H9 (cell line): Measurements from ENCODE around the gene CDH23. TPM values are rescaled to one million over a fixed set of nuclear protein-coding genes. Genes with fewer than 3 reads are reported as not detected.

Experiments
- DNase-seq: peaks from one replicate; pipeline ENCODE4 v3.0.0-alpha.2; 2017
- H2AFZ ChIP-seq: one replicate; pipeline ENCODE4 v1.6.1; 2013; ENCODE audit warnings: mild to moderate bottlenecking, low read length, control low read depth, moderate library complexity
- H2AK5ac ChIP-seq: 2 replicates; pipeline ENCODE4 v1.6.1; 2013; ENCODE audit warnings: low read length, control low read depth, mixed read lengths; ENCODE audit not compliant: insufficient read length
- H2BK120ac ChIP-seq: one replicate; pipeline ENCODE4 v1.6.1; 2013; ENCODE audit warnings: low read depth, mild to moderate bottlenecking, low read length, control low read depth, inconsistent platforms; ENCODE audit not compliant: poor library complexity, severe bottlenecking
- H2BK12ac ChIP-seq: 2 replicates; pipeline ENCODE4 v1.6.1; 2013; ENCODE audit warnings: low read length, control low read depth, mixed read lengths, low read depth; ENCODE audit not compliant: insufficient read length
- H2BK15ac ChIP-seq: 2 replicates; pipeline ENCODE4 v1.6.1; 2013; ENCODE audit warnings: low read depth, low read length, control low read depth
- H2BK20ac ChIP-seq: one replicate; pipeline ENCODE4 v1.6.1; 2013; ENCODE audit warnings: low read depth, mild to moderate bottlenecking, low read length, control low read depth, inconsistent platforms; ENCODE audit not compliant: poor library complexity, severe bottlenecking
- H2BK5ac ChIP-seq: 2 replicates; pipeline ENCODE4 v1.6.1; 2013; ENCODE audit warnings: low read length, control low read depth, mixed read lengths; ENCODE audit not compliant: insufficient read length
- H3K14ac ChIP-seq: 2 replicates; pipeline ENCODE4 v1.6.1; 2013; ENCODE audit warnings: low read length, control low read depth; ENCODE audit not compliant: insufficient read depth
- H3K18ac ChIP-seq: 2 replicates; pipeline ENCODE4 v1.6.1; 2013; ENCODE audit warnings: low read depth, mild to moderate bottlenecking, mixed read lengths, low read length, control low read depth; ENCODE audit not compliant: insufficient read length
- H3K23ac ChIP-seq: 2 replicates; pipeline ENCODE4 v1.6.1; 2013; ENCODE audit warnings: low read length, control low read depth, mixed read lengths, low read depth; ENCODE audit not compliant: insufficient read length
- H3K23me2 ChIP-seq: 2 replicates; pipeline ENCODE4 v1.6.1; 2013; ENCODE audit warnings: low read depth, mild to moderate bottlenecking, mixed read lengths, low read length, control low read depth; ENCODE audit not compliant: insufficient read length, poor library complexity, severe bottlenecking
- H3K27ac ChIP-seq: 2 replicates; pipeline ENCODE4 v1.5.1; 2013; ENCODE audit warnings: low read length, control low read depth, mixed read lengths, low read depth; ENCODE audit not compliant: insufficient read length
- H3K27me3 ChIP-seq: 2 replicates; pipeline ENCODE4 v1.6.1; 2013; ENCODE audit warnings: low read length, control low read depth, inconsistent platforms; ENCODE audit not compliant: insufficient read depth
- H3K4ac ChIP-seq: 2 replicates; pipeline ENCODE4 v1.6.1; 2013; ENCODE audit warnings: low read depth, mild to moderate bottlenecking, control low read depth, inconsistent platforms, low read length, moderate library complexity
- H3K4me1 ChIP-seq: 2 replicates; pipeline ENCODE4 v1.6.1; 2013; ENCODE audit warnings: low read length, control low read depth, inconsistent platforms; ENCODE audit not compliant: insufficient read depth
- H3K4me2 ChIP-seq: 2 replicates; pipeline ENCODE4 v1.6.1; 2013; ENCODE audit warnings: low read length, control low read depth, mixed read lengths; ENCODE audit not compliant: insufficient read length, insufficient read depth
- H3K56ac ChIP-seq: 2 replicates; pipeline ENCODE4 v1.6.1; 2013; ENCODE audit warnings: low read depth, mild to moderate bottlenecking, mixed read lengths, low read length, control low read depth; ENCODE audit not compliant: insufficient read length
- H3K79me1 ChIP-seq: 2 replicates; pipeline ENCODE4 v1.6.1; 2013; ENCODE audit warnings: low read depth, mild to moderate bottlenecking, moderate library complexity, low read length, control low read depth, inconsistent platforms; ENCODE audit not compliant: insufficient read depth, poor library complexity, severe bottlenecking
- H3K79me2 ChIP-seq: 2 replicates; pipeline ENCODE4 v1.6.1; 2013; ENCODE audit warnings: low read length, control low read depth, inconsistent platforms; ENCODE audit not compliant: insufficient read depth
- H3K9ac ChIP-seq: 2 replicates; pipeline ENCODE4 v1.6.1; 2013; ENCODE audit warnings: low read length, control low read depth, mixed read lengths; ENCODE audit not compliant: insufficient read length; ENCODE audit errors: extremely low read depth
- H3K9me3 ChIP-seq: one replicate; pipeline ENCODE4 v1.6.1; 2013; ENCODE audit warnings: low read depth, low read length, inconsistent platforms; ENCODE audit not compliant: control insufficient read depth
- H3T11ph ChIP-seq: one replicate; pipeline ENCODE4 v1.6.1; 2013; ENCODE audit warnings: mild to moderate bottlenecking, low read length, control low read depth, inconsistent platforms
- H4K20me1 ChIP-seq: one replicate; pipeline ENCODE4 v1.6.1; 2013; ENCODE audit not compliant: control insufficient read depth, insufficient read length, insufficient read depth
- H4K5ac ChIP-seq: 2 replicates; pipeline ENCODE4 v1.6.1; 2013; ENCODE audit warnings: low read depth, mild to moderate bottlenecking, mixed read lengths, low read length, control low read depth; ENCODE audit not compliant: insufficient read length
- H4K8ac ChIP-seq: replicated peaks from 2 replicates; pipeline ENCODE4 v1.6.1; 2013; ENCODE audit warnings: low read length, control low read depth, mixed read lengths, low read depth; ENCODE audit not compliant: insufficient read length
- H4K91ac ChIP-seq: 2 replicates; pipeline ENCODE4 v1.6.1; 2013; ENCODE audit warnings: low read depth, mild to moderate bottlenecking, moderate library complexity, mixed read lengths, low read length, control low read depth; ENCODE audit not compliant: insufficient read length
- H3K27ac Mint-ChIP-seq, 3 experiments: 2 replicates in 2 of 3; 3 replicates in 1 of 3; pipeline ENCODE4 v1.8.0; 2020 to 2021; ENCODE audit warnings: mixed read lengths in 3 of 3, mild to moderate bottlenecking in 1 of 3, moderate library complexity in 1 of 3
- H3K27me3 Mint-ChIP-seq: 2 replicates; pipeline ENCODE4 v1.8.0; 2021; ENCODE audit warnings: low read depth, mild to moderate bottlenecking, moderate library complexity, mixed read lengths
- H3K36me3 Mint-ChIP-seq, 3 experiments: 2 replicates in 2 of 3; 3 replicates in 1 of 3; pipeline ENCODE4 v1.8.0; 2020 to 2021; ENCODE audit warnings: low read depth in 3 of 3, mixed read lengths in 3 of 3; ENCODE audit not compliant: insufficient read depth in 1 of 3
- H3K4me1 Mint-ChIP-seq, 2 experiments: 2 replicates each; pipeline ENCODE4 v1.8.0; 2020; ENCODE audit warnings: mixed read lengths in 2 of 2
- H3K4me3 Mint-ChIP-seq, 2 experiments: 2 replicates in 1 of 2; 3 replicates in 1 of 2; pipeline ENCODE4 v1.8.0; 2020 to 2021; ENCODE audit warnings: mild to moderate bottlenecking in 2 of 2, mixed read lengths in 2 of 2, moderate library complexity in 1 of 2
- H3K9me3 Mint-ChIP-seq, 2 experiments: 2 replicates in 1 of 2; 3 replicates in 1 of 2; pipeline ENCODE4 v1.8.0; 2020; ENCODE audit warnings: mild to moderate bottlenecking in 2 of 2, mixed read lengths in 2 of 2, moderate library complexity in 1 of 2
- WGBS: extraction: QIAGEN DNeasy Blood & Tissue Kit; methylation state at CpG from one replicate; pipeline ENCODE4 v1.1.7; 2013; ENCODE audit warnings: missing lambda C conversion rate, low lambda C conversion rate, mixed read lengths; ENCODE audit not compliant: insufficient read length; ENCODE audit errors: extremely low coverage; 5-methylcytosine and 5-hydroxymethylcytosine counted together
- total RNA-seq: library from RNA; stranded (reverse); gene quantifications from 2 replicates; pipeline ENCODE4 v1.2.1, GENCODE V29; 2021
- TF ChIP-seq, protein P1 (sequence below): fragments of 200-600 bp; sonication (generic); conservative IDR thresholded peaks from 3 replicates; pipeline ENCODE4 v1.8.0; 2021; ENCODE audit warnings: antibody characterized with exemption, mild to moderate bottlenecking

The CDH23 gene
- total RNA-seq, 1 experiment from 2014 or later, result 2.1 TPM

DNA sequence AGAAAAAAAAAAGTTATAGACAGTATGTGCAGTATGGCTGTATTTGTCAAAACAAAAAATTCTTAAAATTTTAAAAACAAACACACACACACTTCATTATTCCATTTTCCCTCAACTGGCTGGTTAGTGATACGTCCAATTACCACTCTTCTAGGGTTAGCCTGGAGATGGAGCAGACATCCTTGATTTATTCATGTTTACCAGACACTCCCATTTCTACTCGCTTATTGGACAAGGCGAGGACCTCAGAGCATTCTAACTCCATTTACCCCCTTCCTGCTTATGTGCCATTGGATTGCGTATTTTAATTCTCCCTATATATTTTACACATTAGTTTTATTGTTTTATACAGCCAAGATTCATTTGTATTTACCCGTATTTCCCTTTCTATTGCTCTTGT is 8.5 kb upstream of the CDH23 start:
- Histone ChIP-seq H2BK120ac (no peak overlapping the region), H4K20me1 (no peaks in the 10 kb centered on the region), H2AK5ac (no peak overlapping the region), H3K4me1 (no peaks in the 10 kb centered on the region), H4K8ac (no peak overlapping the region), H3K9me3 (no peaks in the 10 kb centered on the region), H3K4me2 (no peak overlapping the region), H3K23me2 (no peaks in the 10 kb centered on the region), H3K4ac (no peak overlapping the region), H3K56ac (no peak overlapping the region), H3K14ac (no peak overlapping the region), H2BK20ac (no peak overlapping the region), H4K5ac (no peak overlapping the region), H3K18ac (no peak overlapping the region), H4K91ac (no peak overlapping the region), H3K9ac (no peak overlapping the region), H3K27ac (no peak overlapping the region), H3T11ph (no peak overlapping the region), H2BK12ac (no peak overlapping the region), H2BK5ac (no peak overlapping the region), H3K27me3 (no peaks in the 10 kb centered on the region), H3K79me1 (no peaks in the 10 kb centered on the region), H2BK15ac (no peak overlapping the region), H3K23ac (no peak overlapping the region), H2AFZ (no peak overlapping the region), H3K79me2 (no peaks in the 10 kb centered on the region)
- WGBS, result no CpG with 5 or more reads among the region's 5 CpGs
- H3K4me3 Mint-ChIP-seq, result no peak overlapping the region
- no peak overlapping the region for H3K27ac Mint-ChIP-seq
- H3K9me3 Mint-ChIP-seq, result no peaks in the 10 kb centered on the region
- no peaks in the 10 kb centered on the region for H3K36me3 Mint-ChIP-seq
- H3K4me1 Mint-ChIP-seq, result peaks cover 5 to 9% of the 10 kb centered on the region in 2 experiments
- peaks cover 42% of the 10 kb centered on the region for H3K27me3 Mint-ChIP-seq
- DNase-seq, result no peak
- TF ChIP-seq, protein P1, sequence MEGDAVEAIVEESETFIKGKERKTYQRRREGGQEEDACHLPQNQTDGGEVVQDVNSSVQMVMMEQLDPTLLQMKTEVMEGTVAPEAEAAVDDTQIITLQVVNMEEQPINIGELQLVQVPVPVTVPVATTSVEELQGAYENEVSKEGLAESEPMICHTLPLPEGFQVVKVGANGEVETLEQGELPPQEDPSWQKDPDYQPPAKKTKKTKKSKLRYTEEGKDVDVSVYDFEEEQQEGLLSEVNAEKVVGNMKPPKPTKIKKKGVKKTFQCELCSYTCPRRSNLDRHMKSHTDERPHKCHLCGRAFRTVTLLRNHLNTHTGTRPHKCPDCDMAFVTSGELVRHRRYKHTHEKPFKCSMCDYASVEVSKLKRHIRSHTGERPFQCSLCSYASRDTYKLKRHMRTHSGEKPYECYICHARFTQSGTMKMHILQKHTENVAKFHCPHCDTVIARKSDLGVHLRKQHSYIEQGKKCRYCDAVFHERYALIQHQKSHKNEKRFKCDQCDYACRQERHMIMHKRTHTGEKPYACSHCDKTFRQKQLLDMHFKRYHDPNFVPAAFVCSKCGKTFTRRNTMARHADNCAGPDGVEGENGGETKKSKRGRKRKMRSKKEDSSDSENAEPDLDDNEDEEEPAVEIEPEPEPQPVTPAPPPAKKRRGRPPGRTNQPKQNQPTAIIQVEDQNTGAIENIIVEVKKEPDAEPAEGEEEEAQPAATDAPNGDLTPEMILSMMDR, result no peak
